T-helper 1 cell treated with Interleukin-12 subunit alpha and Interleukin-12 subunit beta and Interleukin-4 antibody, amounts not matched to agents 30 μg/mL and 1 μg/mL, for 36 hours (primary cell): Measurements from ENCODE around the gene ANKRD42.

Experiments used
- H3K27ac Mint-ChIP-seq: one replicate; pipeline ENCODE4 v1.8.0; 2021; ENCODE audit warnings: mild to moderate bottlenecking, mixed read lengths
- H3K27me3 Mint-ChIP-seq: one replicate; pipeline ENCODE4 v1.8.0; 2021; ENCODE audit warnings: low read depth, mixed read lengths
- H3K36me3 Mint-ChIP-seq: one replicate; pipeline ENCODE4 v1.8.0; 2021; ENCODE audit warnings: low read depth, mixed read lengths
- H3K4me1 Mint-ChIP-seq: one replicate; pipeline ENCODE4 v1.8.0; 2021; ENCODE audit warnings: low read depth, mixed read lengths
- H3K4me3 Mint-ChIP-seq: one replicate; pipeline ENCODE4 v1.8.0; 2021; ENCODE audit warnings: mild to moderate bottlenecking, moderate library complexity, mixed read lengths
- H3K9me3 Mint-ChIP-seq: one replicate; pipeline ENCODE4 v1.8.0; 2021; ENCODE audit warnings: mixed read lengths

Gene ANKRD42

GRCh38 chr11:83193315-83194280 lies at the start of gene ANKRD42:
TSS of gene ANKRD42 (plus strand) at chr11:83193712. CDS start at chr11:83194671, 959 bp downstream.
- H3K4me3 Mint-ChIP-seq: peak within 1 kb of the TSS; percentile 98
- H3K4me1 Mint-ChIP-seq: peaks cover 26% of the 10 kb centered on the region
- peak within 1 kb of the TSS; percentile 96 for H3K27ac Mint-ChIP-seq
- H3K27me3 Mint-ChIP-seq: no peaks in the 10 kb centered on the region
- peaks cover 15% of the 10 kb centered on the region for H3K36me3 Mint-ChIP-seq
- no peaks in the 10 kb centered on the region for H3K9me3 Mint-ChIP-seq

GRCh38 chr11:83147895-83148294 lies 45.6 kb upstream of the ANKRD42 start:
- Mint-ChIP-seq H3K36me3 (no peaks in the 10 kb centered on the region), H3K4me1 (peaks cover 3% of the 10 kb centered on the region), H3K9me3 (no peaks in the 10 kb centered on the region), H3K27me3 (peaks cover 7% of the 10 kb centered on the region), H3K27ac (no peak overlapping the region), H3K4me3 (no peak overlapping the region)

GRCh38 chr11:83150450-83150849 lies 43.1 kb upstream of the ANKRD42 start:
- Mint-ChIP-seq H3K4me1 (peaks cover 9% of the 10 kb centered on the region), H3K27ac (no peak overlapping the region), H3K36me3 (no peaks in the 10 kb centered on the region), H3K4me3 (no peak overlapping the region), H3K27me3 (peaks cover 7% of the 10 kb centered on the region), H3K9me3 (no peaks in the 10 kb centered on the region)

- no peak overlapping the region for H3K27ac Mint-ChIP-seq
- no peaks in the 10 kb centered on the region for H3K9me3 Mint-ChIP-seq
- H3K4me1 Mint-ChIP-seq: peaks cover 12% of the 10 kb centered on the region
- peaks cover 7% of the 10 kb centered on the region for H3K27me3 Mint-ChIP-seq
- no peak overlapping the region for H3K4me3 Mint-ChIP-seq
- H3K36me3 Mint-ChIP-seq: no peaks in the 10 kb centered on the region
Observed at GRCh38 chr11:83151274-83151977, 42.1 kb upstream of the ANKRD42 start.

- no peak overlapping the region for H3K27ac Mint-ChIP-seq
- H3K4me3 Mint-ChIP-seq: no peak overlapping the region
- peaks cover 4% of the 10 kb centered on the region for H3K36me3 Mint-ChIP-seq
- peaks cover 12% of the 10 kb centered on the region for H3K4me1 Mint-ChIP-seq
- H3K9me3 Mint-ChIP-seq: no peaks in the 10 kb centered on the region
- peaks cover 7% of the 10 kb centered on the region for H3K27me3 Mint-ChIP-seq
Observed at GRCh38 chr11:83152264-83152663, 41.2 kb upstream of the ANKRD42 start.

- no peaks in the 10 kb centered on the region for H3K9me3 Mint-ChIP-seq
- no peak overlapping the region for H3K4me3 Mint-ChIP-seq
- no peak overlapping the region for H3K27ac Mint-ChIP-seq
- peaks cover 14% of the 10 kb centered on the region for H3K36me3 Mint-ChIP-seq
- H3K27me3 Mint-ChIP-seq: no peaks in the 10 kb centered on the region
- peaks cover 9% of the 10 kb centered on the region for H3K4me1 Mint-ChIP-seq
Observed at GRCh38 chr11:83153764-83154163, 39.7 kb upstream of the ANKRD42 start.

- H3K36me3 Mint-ChIP-seq: peaks cover 34% of the 10 kb centered on the region
- no peaks in the 10 kb centered on the region for H3K27me3 Mint-ChIP-seq
- H3K9me3 Mint-ChIP-seq: no peaks in the 10 kb centered on the region
- H3K27ac Mint-ChIP-seq: peak overlapping the region; percentile 94
- peaks cover 23% of the 10 kb centered on the region for H3K4me1 Mint-ChIP-seq
- H3K4me3 Mint-ChIP-seq: peak overlapping the region; percentile 99
Observed at GRCh38 chr11:83156144-83156995, 37.1 kb upstream of the ANKRD42 start.

GRCh38 chr11:83156996-83157593 lies 36.4 kb upstream of the ANKRD42 start, which contains the start of gene PCF11:
TSS of gene PCF11 (plus strand) at chr11:83157131. CDS start at chr11:83157440, 309 bp downstream.
- Mint-ChIP-seq H3K9me3 (no peaks in the 10 kb centered on the region), H3K4me3 (peak within 1 kb of the TSS; percentile 99), H3K4me1 (peaks cover 30% of the 10 kb centered on the region), H3K27ac (peak within 1 kb of the TSS; percentile 94), H3K27me3 (no peaks in the 10 kb centered on the region), H3K36me3 (peaks cover 41% of the 10 kb centered on the region)

GRCh38 chr11:83157594-83158356 lies 35.7 kb upstream of the ANKRD42 start:
- H3K4me1 Mint-ChIP-seq: peaks cover 35% of the 10 kb centered on the region
- H3K27ac Mint-ChIP-seq: peak overlapping the region; percentile 94

GRCh38 chr11:83158357-83158786 lies 35.1 kb upstream of the ANKRD42 start:
- Mint-ChIP-seq H3K9me3 (no peaks in the 10 kb centered on the region), H3K36me3 (peaks cover 41% of the 10 kb centered on the region), H3K27me3 (no peaks in the 10 kb centered on the region), H3K27ac (peak overlapping the region; percentile 94), H3K4me1 (peaks cover 38% of the 10 kb centered on the region), H3K4me3 (peak overlapping the region; percentile 99)

More at GRCh38 chr11:83157594-83158356, 35.7 kb upstream of the ANKRD42 start:
- Mint-ChIP-seq H3K27me3 (no peaks in the 10 kb centered on the region), H3K4me3 (peak overlapping the region; percentile 99), H3K9me3 (no peaks in the 10 kb centered on the region), H3K36me3 (peaks cover 41% of the 10 kb centered on the region)

GRCh38 chr11:83158965-83159901 lies 34.3 kb upstream of the ANKRD42 start:
- H3K27me3 Mint-ChIP-seq: no peaks in the 10 kb centered on the region
- H3K4me1 Mint-ChIP-seq: peaks cover 38% of the 10 kb centered on the region
- peaks cover 44% of the 10 kb centered on the region for H3K36me3 Mint-ChIP-seq
- H3K4me3 Mint-ChIP-seq: peak overlapping the region; percentile 99
- H3K27ac Mint-ChIP-seq: peak overlapping the region; percentile 85
- H3K9me3 Mint-ChIP-seq: no peaks in the 10 kb centered on the region
